HFFc6 (cell line): ENCODE measurements around the gene PTPRD. TPM values are rescaled to one million over a fixed set of nuclear protein-coding genes. Genes with fewer than 3 reads are reported as not detected.

Experiments
- DNase-seq: peaks from one replicate; pipeline ENCODE4 v3.0.0-alpha.2; 2018
- H3K27ac Mint-ChIP-seq: 2 replicates; pipeline ENCODE4 v1.8.0; 2020; ENCODE audit warnings: mild to moderate bottlenecking, mixed read lengths
- H3K27me3 Mint-ChIP-seq: 2 replicates; pipeline ENCODE4 v1.8.0; 2021; ENCODE audit warnings: mild to moderate bottlenecking, moderate library complexity, mixed read lengths; ENCODE audit not compliant: insufficient read depth
- H3K36me3 Mint-ChIP-seq: 2 replicates; pipeline ENCODE4 v1.8.0; 2021; ENCODE audit warnings: low read depth, mixed read lengths
- H3K4me1 Mint-ChIP-seq: 2 replicates; pipeline ENCODE4 v1.8.0; 2020; ENCODE audit warnings: low read depth, mixed read lengths
- H3K4me3 Mint-ChIP-seq: 2 replicates; pipeline ENCODE4 v1.8.0; 2020; ENCODE audit warnings: mild to moderate bottlenecking, moderate library complexity, mixed read lengths
- H3K9me3 Mint-ChIP-seq: 2 replicates; pipeline ENCODE4 v1.8.0; 2020; ENCODE audit warnings: mild to moderate bottlenecking, mixed read lengths
- CTCF ChIP-seq: fragments of 200-600 bp; sonication (generic); IDR thresholded peaks from 2 replicates; pipeline ENCODE4 v1.5.0; 2021; ENCODE audit warnings: antibody characterized with exemption, mild to moderate bottlenecking
- total RNA-seq, 6 experiments: library from RNA; stranded (reverse); fragmentation: NEBNext Ultra II Directional; extraction: Animal tissue kit (Norgen Biotek cat#: 25700); gene quantifications; 2 replicates in 1 of 6; 3 replicates in 5 of 6; pipeline ENCODE4 v1.2.3, GENCODE V29; 2021

Gene PTPRD
- total RNA-seq, 6 experiments from 2014 or later = not detected

- DNase-seq = no peak
- Mint-ChIP-seq H3K4me3 (no peak overlapping the region), H3K4me1 (no peaks in the 10 kb centered on the region), H3K27ac (no peak overlapping the region), H3K36me3 (no peaks in the 10 kb centered on the region), H3K27me3 (no peaks in the 10 kb centered on the region; the same call in 1 of the 2 replicates), H3K9me3 (peaks cover 19% of the 10 kb centered on the region)
- TF ChIP-seq CTCF = no peak
Observed at GRCh38 chr9:9920425-9921060, 692.3 kb downstream of the PTPRD start.

DNA sequence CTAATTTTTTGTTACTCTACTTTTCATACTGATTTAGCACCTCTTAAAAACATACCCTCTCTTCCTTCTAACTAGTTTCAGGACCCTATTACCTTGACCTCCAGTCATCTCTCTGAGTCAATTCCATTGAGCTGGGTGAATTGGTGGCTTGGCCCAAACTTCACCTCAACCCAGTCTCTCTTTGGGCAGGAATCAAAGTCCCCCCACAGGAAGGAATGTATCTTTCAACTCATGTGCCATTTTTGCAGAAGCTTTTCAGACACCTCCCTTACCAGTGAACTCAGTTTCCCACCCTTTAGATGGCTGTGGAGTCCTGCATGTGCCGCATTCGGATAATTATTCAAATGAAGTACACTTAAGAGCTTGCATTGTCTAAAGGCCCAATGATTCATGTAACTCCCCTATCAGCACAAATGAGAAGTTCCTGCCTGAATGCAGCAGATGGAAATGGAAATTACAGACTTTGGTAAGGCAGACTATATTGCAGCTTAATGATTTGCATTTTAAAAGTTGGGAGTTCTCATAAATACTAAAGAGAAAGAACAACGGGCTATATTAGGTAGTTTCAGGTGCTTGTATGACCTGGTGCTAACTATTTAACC, 693.5 kb downstream of the PTPRD start:
- H3K36me3 Mint-ChIP-seq = no peaks in the 10 kb centered on the region
- no peak overlapping the region for H3K27ac Mint-ChIP-seq
- DNase-seq = no peak
- H3K9me3 Mint-ChIP-seq = peaks cover 27% of the 10 kb centered on the region
- no peaks in the 10 kb centered on the region; the same call in 1 of the 2 replicates for H3K27me3 Mint-ChIP-seq
- H3K4me3 Mint-ChIP-seq = no peak overlapping the region
- no peak for TF ChIP-seq CTCF
- no peaks in the 10 kb centered on the region for H3K4me1 Mint-ChIP-seq

DNA sequence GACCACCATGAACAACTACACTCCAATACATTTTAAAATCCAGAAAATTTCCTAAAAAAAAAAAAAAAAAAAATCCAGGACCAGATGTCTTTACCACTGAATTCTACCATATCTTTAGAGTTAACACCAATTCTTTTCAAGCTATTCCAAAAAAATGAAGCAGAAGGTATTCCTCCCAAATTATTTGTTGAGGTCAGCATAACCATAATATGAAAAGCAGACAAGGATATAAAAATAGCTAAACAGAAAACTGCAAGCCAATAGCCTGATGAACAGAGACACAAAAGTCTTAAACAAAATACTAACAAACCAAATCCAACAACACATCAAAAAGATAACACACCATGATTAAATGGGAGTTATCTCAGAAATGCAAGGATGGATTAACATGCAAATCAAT, 695.4 kb downstream of the PTPRD start:
- no peak for DNase-seq
- H3K4me3 Mint-ChIP-seq = no peak overlapping the region
- H3K9me3 Mint-ChIP-seq = peaks cover 33% of the 10 kb centered on the region
- no peak for TF ChIP-seq CTCF
- H3K36me3 Mint-ChIP-seq = no peaks in the 10 kb centered on the region
- no peak overlapping the region for H3K27ac Mint-ChIP-seq
- H3K27me3 Mint-ChIP-seq = no peaks in the 10 kb centered on the region; the same call in 1 of the 2 replicates
- H3K4me1 Mint-ChIP-seq = no peaks in the 10 kb centered on the region

GRCh38 chr9:9914174-9914573, 698.6 kb downstream of the PTPRD start:
- Mint-ChIP-seq H3K9me3 (peaks cover 38% of the 10 kb centered on the region), H3K4me3 (no peak overlapping the region), H3K27ac (no peak overlapping the region), H3K36me3 (no peaks in the 10 kb centered on the region), H3K27me3 (no peaks in the 10 kb centered on the region; the same call in 1 of the 2 replicates), H3K4me1 (no peaks in the 10 kb centered on the region)
- no peak for DNase-seq
- no peak for TF ChIP-seq CTCF

GRCh38 chr9:9913276-9913832, 699.4 kb downstream of the PTPRD start:
- no peak for TF ChIP-seq CTCF
- no peaks in the 10 kb centered on the region; the same call in 1 of the 2 replicates for H3K27me3 Mint-ChIP-seq
- no peaks in the 10 kb centered on the region for H3K4me1 Mint-ChIP-seq
- DNase-seq = no peak
- no peaks in the 10 kb centered on the region for H3K36me3 Mint-ChIP-seq
- H3K9me3 Mint-ChIP-seq = peaks cover 38% of the 10 kb centered on the region
- H3K27ac Mint-ChIP-seq = no peak overlapping the region
- no peak overlapping the region for H3K4me3 Mint-ChIP-seq
